DMS153 (cell line): Measurements from ENCODE around the gene TMCO4.

Source experiments
- DNase-seq: peaks from one replicate; lab custom pipeline; 2025; lab: John Stamatoyannopoulos, UW

The TMCO4 gene

DNA sequence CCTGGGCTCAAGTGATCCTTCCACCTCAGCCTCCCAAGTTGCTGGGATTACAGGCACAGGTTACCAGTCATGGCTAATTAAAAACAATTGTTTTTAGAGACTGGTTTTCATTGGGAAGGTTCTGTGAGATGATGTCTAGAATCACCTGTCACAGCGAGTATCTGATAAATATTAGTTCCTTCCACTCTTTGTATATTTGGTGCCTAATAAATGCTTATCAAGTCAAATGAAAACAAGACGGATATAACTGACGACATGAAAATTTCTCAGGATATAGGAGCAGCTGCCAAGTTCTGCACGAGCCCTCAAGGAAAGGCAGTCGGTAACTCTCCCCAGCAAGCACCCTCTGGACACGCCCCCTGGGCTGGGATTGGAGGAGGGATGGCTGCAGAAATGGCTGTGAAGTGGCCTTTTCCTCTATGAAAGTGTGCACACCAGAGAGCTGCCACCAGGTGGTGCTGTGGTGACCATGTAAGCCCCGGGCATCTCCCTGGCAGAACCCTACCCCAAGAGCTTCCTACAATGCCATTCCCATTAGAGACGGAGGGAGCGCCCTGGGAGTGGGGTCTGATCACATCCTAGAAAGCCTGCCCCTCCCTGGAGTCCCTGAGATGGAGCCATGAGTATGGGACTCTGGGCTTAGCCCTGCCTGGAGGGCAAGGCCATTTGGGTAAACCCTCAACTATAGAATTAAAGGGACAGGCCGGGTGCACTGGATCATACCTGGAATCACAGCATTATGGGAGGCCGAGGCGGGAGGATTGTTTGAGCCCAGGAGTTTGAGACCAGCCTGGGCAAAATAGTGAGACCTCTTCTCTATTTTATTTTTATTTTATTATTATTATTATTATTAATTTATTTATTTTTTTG, 84.1 kb downstream of the TMCO4 start:
- DNase-seq = peak; percentile 89

DNA sequence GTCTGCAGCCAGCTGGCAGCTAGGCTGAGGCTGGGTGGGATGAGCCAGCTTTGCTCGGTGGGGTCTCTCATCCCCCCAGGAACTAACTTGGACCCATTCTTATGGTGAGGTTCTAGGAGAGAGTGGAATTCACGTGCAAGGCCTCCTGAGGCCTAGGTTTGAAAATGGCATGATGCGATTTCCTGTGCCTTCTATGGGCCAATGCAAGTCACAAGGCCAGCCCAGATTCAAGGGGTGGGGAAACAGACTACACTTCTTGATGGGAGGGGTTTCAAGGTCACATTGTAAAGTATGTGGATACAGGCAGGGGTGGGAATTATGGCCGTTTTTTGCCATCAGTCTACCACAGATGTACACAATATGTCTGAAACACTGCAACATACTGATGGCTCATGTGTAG, 86.8 kb downstream of the TMCO4 start:
- no peak for DNase-seq

DNA sequence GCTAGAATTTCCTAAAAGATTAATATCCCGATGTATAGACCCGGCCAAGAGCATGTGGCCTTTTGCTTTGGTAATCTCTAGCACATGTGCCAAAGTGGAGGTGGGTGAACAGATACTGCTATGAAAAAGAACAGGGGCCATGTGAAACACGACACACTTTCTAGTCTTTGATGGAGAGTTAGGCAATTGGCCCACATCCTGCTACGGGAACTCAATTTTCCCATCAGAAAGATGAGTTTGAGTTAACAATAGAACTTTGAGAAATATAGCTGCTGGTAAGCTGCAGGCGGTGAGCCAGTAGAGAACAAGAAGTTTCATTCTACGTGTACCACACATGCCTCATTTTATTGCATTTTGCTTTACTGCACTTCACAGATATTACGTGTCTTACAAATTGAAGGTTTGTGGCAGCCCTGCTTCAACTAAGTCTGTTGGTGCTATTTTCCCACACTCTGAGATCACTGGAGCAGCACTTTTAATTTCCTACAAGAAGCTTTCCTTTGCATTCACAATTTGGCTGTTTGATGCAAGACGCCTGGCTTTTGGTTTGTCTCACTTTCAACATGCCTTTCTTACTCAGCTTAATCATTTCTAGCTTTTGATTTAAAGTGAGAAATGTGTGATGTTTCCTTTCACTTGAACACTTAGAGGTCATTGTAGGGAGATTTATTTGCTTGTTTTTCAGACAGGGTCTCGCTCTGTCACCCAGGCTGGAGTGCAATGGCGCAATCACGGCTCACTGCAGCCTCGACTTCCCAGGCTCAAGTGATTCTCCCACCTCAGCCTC, 88.7 kb downstream of the TMCO4 start:
- DNase-seq = no peak

DNA sequence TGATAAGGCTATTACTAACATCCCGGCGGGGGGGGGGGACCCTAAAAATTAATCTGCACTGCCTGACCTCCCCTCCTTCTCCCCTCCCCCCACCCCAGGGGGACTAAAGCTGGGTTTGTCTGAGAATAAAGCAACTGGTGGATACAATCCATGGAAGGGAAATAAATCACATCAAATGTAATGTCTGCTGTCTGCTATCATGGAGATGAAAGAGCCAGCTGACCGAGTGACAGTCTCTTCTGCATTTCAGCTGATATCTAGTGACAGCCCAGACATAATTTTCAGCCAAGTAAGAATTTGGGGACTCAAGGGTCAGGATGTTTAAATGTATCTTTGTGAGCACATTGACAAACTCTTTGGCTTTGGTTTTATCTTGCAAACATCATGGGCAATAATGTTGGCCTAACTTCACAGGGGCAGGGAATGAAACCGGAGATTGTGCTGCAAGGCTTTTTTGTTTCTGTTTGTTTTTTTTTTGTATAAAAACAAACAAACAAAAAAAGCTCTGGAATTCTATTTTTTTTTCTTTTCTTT, 90.4 kb downstream of the TMCO4 start:
- DNase-seq = no peak

DNA sequence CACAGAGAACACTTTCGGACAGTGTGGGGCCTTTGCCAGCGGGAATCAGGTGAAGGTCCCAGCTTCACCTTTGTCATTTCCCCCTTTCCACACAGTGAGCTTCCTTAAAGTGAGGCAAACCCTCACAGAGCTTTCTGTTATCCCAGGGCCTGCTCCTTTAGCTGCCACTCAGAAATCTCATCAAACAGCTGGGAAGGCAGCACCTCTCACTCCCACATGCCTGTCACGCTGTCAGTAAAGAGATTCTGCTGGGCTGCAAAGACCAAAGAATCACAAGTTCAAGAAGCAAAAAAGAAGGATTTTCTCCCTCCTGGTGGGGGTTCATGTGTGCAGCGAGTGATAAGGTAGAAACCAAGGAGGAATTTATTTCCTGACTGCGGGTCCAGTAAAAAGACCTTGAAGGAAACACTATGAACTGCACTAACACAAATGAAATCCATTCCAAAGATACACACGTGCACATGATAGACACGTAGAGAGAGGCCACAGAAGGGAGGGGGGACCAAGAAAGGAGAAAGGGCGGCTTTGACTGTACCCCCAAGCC, 91.1 kb downstream of the TMCO4 start:
- DNase-seq = no peak

DNA sequence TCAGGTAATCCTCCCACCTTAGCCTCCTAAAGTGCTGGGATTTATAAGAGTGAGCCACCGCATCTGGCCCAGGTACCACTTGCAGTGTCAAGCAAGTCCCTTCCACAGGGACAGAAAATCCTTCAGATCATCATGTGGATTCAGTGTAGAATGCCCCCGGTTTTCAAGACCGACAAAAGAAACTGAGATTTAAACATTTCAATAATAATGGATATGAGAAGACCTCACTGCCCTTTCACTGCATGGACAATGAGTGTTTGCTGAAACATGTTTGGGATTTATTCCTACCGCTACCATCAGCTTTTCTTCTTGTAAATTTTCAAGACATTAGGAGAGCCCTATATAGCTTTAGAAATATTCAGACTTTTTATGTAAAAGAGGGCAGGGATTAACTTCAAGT, 93.6 kb downstream of the TMCO4 start:
- no peak for DNase-seq

DNA sequence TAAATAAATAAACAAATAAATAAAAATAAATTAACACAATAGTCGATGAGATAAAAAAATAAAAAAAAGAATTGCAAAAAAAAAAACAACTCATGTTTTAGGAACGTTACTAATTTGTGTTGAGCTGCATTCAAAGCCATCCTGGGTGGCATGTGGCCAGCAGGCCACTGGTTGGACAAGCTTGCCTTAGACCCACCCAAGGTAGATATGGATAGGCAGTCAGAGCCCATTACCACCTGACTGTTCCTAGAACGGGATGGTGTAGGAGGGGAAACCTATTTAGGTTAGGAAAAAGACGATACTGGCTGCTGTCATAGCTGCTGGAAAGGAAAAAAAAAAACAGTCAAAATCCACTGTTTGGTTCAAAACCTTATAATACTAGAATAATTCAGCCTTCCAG, 94.3 kb downstream of the TMCO4 start:
- DNase-seq = no peak

DNA sequence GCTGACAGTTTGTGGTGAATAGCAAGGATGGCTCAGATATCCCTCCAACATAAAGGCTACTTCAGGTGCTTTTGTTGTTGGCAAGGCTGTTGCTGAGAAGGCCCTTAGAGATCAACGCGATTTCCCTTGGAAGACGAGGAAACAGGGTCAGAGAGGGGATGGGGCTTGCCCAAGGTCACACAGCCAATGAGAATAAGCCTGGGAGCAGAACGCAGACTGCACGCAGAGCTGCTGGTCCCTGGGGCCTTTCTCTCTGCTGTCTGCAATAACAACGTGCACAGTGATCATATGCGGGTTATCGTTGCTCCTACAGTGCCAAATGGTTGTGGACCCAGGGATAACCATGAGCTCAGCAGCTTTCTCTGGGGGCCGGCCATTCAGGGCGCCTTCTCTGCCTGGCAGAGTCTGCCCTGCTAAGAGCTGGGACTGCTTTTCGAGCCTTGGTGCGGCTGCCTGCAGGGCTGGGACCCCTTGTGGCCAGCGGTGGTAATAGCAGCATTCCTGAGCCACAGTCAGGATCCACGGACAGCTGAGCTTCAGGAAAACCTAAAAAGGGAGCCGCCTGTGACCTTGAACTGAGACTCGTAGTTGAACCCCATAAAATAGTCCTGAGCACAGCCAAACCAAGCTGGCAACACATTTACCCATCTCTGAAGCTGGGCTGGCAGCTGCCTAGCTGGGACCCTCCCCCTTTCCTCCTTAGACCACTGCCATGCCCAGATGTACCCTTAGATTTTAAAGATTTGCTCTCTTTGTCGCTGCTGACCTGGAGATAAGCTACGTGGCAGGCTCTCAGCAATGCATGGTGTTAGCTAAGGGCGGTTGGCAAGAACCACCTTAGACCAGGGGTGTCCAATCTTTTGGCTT, 95.2 kb downstream of the TMCO4 start:
- DNase-seq = peak; percentile 38

DNA sequence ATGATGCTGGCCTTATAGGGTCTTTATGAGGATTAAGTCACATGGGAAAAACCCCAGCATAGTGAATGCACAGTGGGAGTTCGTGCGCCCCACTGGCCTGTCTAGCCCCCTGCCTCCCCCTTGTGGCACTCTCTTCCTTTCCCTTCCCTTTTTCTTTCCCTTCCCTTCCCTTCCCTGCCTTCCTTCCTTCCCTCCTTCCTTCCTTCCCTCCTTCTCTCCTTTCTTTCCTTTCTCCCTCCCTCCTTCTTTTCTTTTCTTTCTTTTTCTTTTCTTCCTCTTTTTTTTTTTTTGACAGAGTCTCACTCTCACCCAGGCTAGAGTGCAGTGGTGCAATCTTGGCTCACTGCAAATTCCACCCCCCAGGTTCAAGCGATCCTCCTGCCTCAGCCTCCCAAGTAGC, 96.4 kb downstream of the TMCO4 start:
- no peak for DNase-seq

DNA sequence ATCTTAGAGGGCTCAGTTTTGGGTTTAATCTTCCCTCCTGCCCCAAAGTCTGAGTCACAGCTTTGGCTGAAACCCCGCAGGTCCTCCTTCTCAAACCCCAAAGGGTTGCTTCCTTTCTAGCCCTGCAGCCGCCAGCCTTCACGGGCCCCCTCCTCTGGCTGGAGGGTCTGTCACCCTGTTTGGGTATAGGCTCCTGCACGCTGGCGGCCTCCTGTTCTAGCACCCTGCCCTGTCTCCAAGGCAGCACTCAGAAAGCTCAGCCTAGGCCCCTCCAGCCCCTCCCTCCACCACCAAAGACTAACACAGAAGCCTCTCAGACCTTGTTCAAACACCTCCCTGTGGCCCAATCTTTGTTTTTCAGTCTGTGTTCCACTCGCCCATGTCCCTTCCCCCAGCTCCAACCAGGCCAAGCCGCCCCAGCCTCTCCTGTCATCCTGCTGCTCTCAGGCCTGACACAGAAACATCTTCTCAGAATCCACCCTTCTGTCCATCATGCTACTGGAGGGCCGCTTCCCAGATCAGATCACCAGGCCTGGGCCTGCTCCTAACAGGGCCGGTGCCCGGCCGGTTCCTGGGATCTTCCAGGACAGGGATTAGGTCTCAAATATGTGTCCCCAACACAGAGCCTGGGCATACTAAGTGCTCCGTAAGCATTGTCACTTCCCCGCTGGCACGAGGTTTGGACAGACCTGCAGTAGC, 99.5 kb downstream of the TMCO4 start:
- DNase-seq = no peak

DNA sequence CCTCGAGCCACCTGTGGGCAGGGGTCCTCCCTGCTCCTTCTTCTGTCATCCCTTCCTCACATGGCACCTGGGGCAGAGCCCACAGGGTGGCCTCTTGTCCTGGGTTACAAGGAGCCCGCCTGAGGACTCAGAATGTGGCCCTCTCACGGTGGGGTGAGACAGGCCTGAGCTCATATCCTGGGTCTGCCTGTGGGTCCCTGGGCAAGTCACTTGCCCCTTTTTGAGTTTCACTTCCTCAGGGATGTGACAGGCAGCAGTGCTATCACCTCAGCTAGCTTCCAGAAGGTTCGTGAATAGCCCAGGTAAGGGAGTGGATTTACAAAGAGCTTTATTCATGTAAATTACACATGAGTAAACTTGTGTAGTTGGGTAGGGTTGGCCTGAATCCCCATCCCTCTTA, 101.5 kb downstream of the TMCO4 start:
- DNase-seq = no peak

DNA sequence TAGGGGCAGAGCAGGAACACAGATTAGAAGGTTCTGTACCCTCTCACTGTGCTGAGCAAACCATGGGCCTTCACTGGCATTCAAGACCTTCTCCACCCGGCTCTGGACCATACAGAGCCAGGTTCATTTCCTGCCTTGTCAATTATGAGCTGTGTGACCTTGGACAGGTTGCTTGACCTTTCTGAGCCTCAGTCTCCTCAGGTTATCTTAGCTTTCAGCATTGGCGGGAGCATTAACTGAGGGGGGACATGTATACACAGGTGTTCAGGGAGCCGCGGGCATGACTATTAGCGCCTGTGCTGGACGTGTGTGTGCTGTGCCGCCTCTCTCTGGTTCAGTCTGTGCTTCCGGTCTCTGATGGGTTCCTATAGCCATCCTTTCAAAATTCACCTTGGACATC, 102.9 kb downstream of the TMCO4 start:
- no peak for DNase-seq

DNA sequence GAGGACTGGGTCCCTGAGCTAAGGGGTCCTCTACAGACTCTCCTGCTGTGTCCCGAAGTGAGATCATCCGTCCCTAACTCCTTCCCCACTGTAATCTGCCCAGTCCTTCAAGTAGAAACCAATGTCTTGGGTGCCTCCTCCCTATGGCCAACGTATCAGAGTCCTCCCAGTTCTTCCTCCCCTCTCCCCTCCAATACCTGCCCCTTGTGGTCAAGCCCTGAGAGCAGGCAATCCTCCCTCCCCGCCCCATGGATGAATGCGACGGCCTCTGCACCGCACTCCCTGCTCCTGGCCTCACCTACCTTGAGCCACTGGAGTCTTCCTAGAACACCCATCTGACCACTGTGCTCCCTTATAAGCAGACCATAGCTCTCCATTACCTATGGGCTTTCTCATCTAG, 103.9 kb downstream of the TMCO4 start:
- no peak for DNase-seq

DNA sequence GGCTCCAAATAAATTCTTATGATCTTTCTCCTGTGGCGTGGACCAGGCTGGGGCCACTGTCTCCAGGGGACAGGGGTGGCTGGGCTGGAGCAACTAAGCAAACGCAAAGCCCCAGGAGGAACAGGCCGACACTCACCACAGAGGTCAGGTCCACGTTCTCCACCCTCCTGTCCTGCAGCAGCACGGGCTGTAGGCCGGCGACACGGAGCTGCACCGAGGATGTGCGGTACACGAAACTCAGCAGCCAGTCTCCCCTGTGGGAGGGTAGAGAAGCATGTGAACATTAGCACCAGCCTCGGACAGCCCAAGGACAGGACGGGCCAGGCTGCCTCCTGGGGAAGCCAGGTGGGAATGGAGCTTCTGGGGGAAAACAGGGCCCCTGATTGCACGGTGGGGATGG, 105.4 kb downstream of the TMCO4 start:
- no peak for DNase-seq

DNA sequence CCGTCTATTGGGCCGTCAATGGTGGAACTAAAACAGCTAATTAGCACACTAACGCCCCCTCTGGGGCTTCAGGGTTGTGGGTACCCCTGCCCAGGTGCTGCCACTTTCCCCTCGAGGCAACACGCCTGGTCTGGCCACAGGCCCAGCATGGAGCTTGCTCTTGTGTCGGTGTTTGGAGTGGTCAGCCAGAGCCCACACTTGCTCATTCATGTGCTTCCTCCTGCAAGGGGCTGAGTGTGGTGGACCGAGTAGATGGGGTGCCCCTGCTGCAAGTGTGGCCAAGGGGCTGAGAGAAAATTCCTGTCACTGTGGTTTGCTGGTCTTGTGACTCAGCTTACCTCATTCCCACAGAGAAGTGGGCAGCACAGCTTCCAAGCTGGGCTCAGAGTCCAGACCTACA, 109.4 kb downstream of the TMCO4 start:
- DNase-seq = no peak

DNA sequence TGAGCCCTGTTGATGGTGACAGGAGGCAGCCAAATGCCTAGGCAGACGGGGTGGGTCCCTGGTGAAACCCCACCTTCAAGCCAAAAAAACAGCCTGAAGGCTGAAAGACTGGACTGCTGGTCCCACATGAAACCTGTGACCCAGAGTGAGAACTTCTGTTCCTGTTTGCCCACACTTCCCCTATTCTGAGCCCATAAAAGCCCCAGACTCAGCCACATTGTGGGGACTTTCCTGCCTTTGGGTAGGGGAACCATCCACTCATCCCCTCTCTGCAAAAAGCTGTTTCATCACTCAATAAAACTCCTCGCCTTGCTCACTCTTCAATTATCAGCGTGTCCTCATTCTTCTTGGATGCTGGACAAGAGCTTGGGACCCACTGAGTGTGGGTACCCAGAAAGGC, 109.9 kb downstream of the TMCO4 start:
- no peak for DNase-seq

DNA sequence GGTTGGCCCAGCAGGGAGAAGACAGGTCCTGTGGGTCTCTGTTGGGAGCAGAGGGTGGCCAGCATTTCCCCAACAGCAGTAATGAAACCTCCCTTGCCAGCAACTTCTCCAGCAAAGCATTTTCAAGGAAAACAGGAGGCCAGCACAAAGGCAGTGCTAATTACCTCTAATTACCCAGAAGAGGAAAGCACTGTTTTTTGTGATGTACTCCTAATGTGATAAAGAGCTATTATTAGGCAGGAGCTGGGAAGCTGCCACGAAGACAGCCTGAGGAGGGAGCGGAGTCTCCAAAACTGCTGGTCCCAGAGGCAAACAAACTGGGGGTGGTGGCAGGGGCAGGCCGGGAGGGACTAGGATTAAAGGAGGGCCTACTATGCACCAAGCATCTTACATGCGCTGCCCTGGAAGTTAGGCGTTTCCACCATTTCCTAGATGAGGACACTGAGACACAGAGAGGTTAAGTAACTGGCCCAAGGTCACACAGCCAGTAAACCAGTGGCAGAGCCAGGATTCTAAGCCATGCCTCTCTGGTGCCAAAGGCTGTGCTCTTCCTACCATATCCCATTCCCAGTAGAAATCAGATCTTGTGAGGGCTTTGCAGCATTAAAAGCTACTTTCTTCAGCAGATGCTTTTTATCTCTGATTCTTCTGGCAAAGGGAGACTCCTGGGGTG, 110.5 kb downstream of the TMCO4 start:
- no peak for DNase-seq

DNA sequence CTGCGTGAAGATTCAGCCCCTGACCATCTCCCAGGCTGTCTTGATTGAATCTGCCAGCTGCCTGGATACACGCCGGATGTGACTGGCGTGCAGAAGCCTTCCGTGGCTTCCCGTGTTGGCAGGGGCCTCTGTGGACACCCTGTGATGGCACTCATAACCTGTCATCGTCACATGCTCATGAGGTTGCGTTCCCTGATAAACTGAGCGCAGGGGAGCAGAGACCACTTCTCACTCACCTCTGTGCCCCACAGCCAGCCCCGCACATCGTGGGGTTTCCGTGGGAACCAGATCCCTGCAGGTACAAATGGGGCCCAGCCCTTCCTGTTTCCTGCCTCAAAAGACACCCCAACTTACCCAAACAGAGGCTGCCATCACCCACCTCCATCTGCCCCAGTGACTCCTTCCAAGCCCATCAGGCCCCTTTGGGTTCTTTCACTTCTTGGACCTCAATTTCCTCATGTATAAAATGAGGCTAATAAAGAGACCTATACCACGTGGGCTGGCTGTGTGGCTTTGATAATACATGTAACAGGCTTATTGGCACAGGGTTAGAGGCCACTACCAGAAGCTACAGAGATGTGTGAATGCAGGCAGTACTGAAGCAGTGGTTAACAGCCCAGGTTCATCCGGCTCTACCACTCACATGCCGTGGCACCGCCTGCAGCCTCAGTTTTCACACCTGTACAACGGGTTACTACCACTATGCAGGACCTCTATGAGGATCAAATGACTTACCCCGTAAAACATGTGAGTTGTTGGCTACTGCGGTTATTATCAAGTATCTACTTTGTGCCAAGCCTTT, 111.5 kb downstream of the TMCO4 start:
- no peak for DNase-seq

DNA sequence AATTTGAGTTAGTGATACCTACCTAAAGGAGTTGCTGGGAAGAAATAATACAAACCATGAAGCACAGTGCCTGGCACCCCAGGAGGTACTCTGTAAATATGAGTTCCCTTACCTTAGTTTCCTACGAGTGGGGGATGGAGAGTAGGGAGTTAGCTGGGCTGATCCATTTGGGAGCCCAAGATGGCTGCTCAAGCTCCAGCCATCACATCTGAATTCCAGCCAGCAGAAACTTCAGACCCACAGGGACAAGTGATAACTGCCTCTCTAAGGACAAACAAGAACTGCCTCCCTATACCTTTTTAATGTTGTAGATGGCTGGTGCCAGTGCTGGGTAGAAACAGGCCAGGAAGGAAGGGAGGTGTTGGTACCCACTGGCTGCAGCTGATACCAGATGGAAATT, 112.3 kb downstream of the TMCO4 start:
- no peak for DNase-seq

DNA sequence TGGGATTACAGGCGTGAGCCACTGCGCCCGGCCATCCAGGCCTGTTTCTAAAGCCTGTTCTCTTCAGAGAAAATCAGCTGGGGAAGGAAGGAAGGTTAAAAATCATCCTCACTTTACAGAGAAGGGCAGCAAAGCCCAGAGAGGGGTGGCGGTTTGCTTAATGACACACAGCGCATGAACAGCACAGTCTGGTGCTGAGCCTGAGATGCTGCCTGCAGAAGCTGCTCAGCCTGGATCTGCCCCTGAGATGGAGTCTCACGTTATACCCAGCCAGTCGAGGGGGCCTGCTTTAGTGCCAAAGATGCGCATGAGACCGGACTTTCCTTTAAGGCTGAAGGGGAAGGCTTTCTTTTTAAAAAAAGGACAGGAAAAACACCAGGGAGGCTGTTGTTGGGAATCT, 113.7 kb downstream of the TMCO4 start:
- no peak for DNase-seq
